ENCODE measurements around the gene NSMF. TPM values are rescaled to one million over a fixed set of nuclear protein-coding genes. Genes with fewer than 3 reads are reported as not detected.

Gene NSMF
- total and polyA plus RNA-seq, 10 of the 15 experiments (the other 5 are each of a cell fraction or from before 2014, with no cell fraction given): 0.13 to 44.3 (median 13.4) TPM

- H3K4me1 ChIP-seq (ENCODE audit: control insufficient read depth, insufficient read depth, low read length): peaks cover 26% of the 10 kb centered on the region
- no peak for ATAC-seq
- POLR2A ChIA-PET: no interaction called here
- RAD21 ChIA-PET (ENCODE audit: unreplicated experiment): no interaction called here
- peak overlapping the region; percentile 1; the same call in 1 of the 2 replicates for H3K9ac ChIP-seq (ENCODE audit: control insufficient read depth, insufficient read depth, low read length)
- DNase-seq (ENCODE audit: low read depth, low spot score): no peak
- H3K79me2 ChIP-seq (ENCODE audit: control insufficient read depth, insufficient read depth, low read length): peaks cover 9% of the 10 kb centered on the region
- H3K9me3 ChIP-seq (replicated peaks; ENCODE audit: control insufficient read depth, insufficient read depth, low read length): no peaks in the 10 kb centered on the region
- no TSS peak for BruUV-seq (replicated peaks)
- peak overlapping the region; percentile 22; the same call in 1 of the 2 replicates for H3K27ac ChIP-seq (ENCODE audit: control insufficient read depth, insufficient read depth)
- TF ChIP-seq ESRRA (IDR thresholded peaks at IDR 0.05; ENCODE audit: low read length) (no peak), ZBED1 (IDR thresholded peaks at IDR 0.05; ENCODE audit: borderline replicate concordance) (no peak), TCF12 (IDR thresholded peaks at IDR 0.05; ENCODE audit: low read depth, low read length) (no peak), SIX5 (IDR thresholded peaks at IDR 0.05; ENCODE audit: low read depth, low read length, severe bottlenecking) (no peak), BCL11A (IDR thresholded peaks at IDR 0.05; ENCODE audit: low read depth, low read length) (no peak), HSF1 (IDR thresholded peaks at IDR 0.05; ENCODE audit: low read depth, low read length) (no peak), MAX (IDR thresholded peaks at IDR 0.05; ENCODE audit: low read depth, low read length) (no peak)
- SMC1A ChIA-PET (ENCODE audit: uncharacterized antibody, unreplicated experiment): no interaction called here
- 86% methylated on average over 25 of the region's 25 CpGs for WGBS (ENCODE audit: insufficient coverage, insufficient replicate concordance, low lambda C conversion rate, missing lambda C conversion rate)
- intact Hi-C loops (cut with micrococcal nuclease; ENCODE audit: unreplicated experiment): loop anchor here (10.0 kb wide), 1 partner anchor 62 kb away; no protein-coding TSS in a partner anchor
- FAIRE-seq: no peak
- H3K27me3 ChIP-seq (replicated peaks in 1 of 2; ENCODE audit: control insufficient read depth in 2 of 2, insufficient read depth in 2 of 2, low read length in 1 of 2): no peaks in the 10 kb centered on the region
- H3K4me2 ChIP-seq (ENCODE audit: control insufficient read depth, insufficient read depth): peak overlapping the region; percentile 78
- peak overlapping the region; percentile 73 for H2AFZ ChIP-seq (ENCODE audit: control insufficient read depth, low read depth, low read length)
- CTCF ChIA-PET: no interaction called here
- in situ Hi-C loops (cut with MboI): no loop called here
- H3K36me3 ChIP-seq (ENCODE audit: control insufficient read depth in 2 of 2, insufficient read depth in 2 of 2, low read length in 1 of 2): no peaks in the 10 kb centered on the region
- H4K20me1 ChIP-seq (ENCODE audit: control insufficient read depth, insufficient read depth): no peaks in the 10 kb centered on the region
- H3K4me3 ChIP-seq: no peak overlapping the region
Measured at GRCh38 chr9:137462396-137462985, 3.4 kb upstream of the NSMF start.
